ENCODE measurements around the gene RANBP1.

The RANBP1 gene

GRCh38 chr22:20135265-20135664, 19.4 kb downstream of the RANBP1 start:
- no peak overlapping the region for H3K4me3 ChIP-seq (ENCODE audit: low read length)
- TF ChIP-seq CTCF (IDR thresholded peaks at IDR 0.05; ENCODE audit: insufficient read depth, low read depth, low read length, missing control alignments), result no peak

DNA sequence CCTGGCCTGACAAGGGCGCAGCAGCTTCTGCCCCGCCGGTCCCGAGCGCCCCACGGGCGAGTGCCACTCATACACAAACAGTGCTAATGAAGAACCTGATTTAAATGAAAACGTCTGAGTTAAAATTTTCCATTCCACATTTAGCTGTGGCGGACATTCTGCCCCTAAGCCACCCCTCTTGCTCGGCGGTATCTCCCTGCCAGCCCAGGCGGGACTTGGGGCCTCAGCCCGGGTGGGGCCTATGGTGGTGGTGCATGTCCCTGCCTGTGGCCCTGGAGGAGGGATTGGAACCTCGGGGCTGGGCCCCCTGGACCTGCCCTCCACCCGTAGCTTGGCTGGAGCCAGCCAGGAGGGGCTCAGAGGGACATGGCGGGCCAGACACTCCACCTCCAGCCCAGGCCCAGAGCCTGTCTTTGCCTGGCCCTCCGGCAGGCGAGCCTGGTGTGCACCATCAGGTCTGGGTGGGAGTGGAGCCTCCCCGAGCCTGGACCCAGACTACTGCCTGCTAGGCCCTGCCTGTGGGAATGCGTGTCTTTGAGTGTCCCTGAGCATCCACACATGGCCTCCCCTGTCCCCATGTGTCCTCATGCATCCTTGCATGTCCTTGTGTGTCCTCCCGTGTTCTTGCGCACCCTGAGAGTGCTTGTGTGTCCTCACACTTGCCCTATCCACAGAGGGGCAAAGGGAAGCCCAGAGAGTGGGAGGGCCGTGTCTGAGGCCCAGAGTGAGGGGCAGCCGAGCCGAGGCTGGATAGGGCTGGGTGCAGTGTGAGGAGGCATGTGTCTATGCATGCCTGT, 20.1 kb downstream of the RANBP1 start:
- H3K4me3 ChIP-seq (ENCODE audit: low read length), result no peak overlapping the region
- DNase-seq (ENCODE audit: low read depth), result no peak
- TF ChIP-seq CTCF (IDR thresholded peaks at IDR 0.05; ENCODE audit: insufficient read depth, low read depth, low read length, missing control alignments), result no peak

More at GRCh38 chr22:20135265-20135664, 19.4 kb downstream of the RANBP1 start:
- no peak for DNase-seq (ENCODE audit: low read depth)

GRCh38 chr22:20136603-20136873, 20.6 kb downstream of the RANBP1 start:
- H3K4me3 ChIP-seq (ENCODE audit: low read length), result no peak overlapping the region
- DNase-seq (ENCODE audit: low read depth), result no peak
- no peak for TF ChIP-seq CTCF (IDR thresholded peaks at IDR 0.05; ENCODE audit: insufficient read depth, low read depth, low read length, missing control alignments)

DNA sequence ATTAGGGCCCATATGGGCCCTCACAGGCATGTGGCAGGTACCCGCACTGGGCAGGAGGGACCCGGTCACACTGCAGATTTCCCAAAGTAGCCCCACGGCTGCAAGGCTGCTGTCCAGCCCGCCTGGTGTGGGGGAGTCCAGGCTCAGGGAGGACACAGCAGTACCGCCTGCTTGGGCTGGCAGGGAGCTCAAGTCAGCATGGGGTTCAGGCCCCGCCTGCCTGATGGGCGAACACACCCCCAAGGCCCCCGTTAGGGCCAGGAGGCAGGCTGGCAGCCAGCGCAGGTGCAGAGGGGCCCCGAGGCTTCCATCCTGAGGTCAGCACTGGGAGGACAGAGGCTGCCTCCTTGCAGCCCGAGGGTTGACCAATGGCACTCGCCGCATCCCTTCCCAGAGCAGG, 21.2 kb downstream of the RANBP1 start:
- TF ChIP-seq CTCF (IDR thresholded peaks at IDR 0.05; ENCODE audit: insufficient read depth, low read depth, low read length, missing control alignments), result no peak
- H3K4me3 ChIP-seq (ENCODE audit: low read length), result no peak overlapping the region
- DNase-seq (ENCODE audit: low read depth), result no peak

DNA sequence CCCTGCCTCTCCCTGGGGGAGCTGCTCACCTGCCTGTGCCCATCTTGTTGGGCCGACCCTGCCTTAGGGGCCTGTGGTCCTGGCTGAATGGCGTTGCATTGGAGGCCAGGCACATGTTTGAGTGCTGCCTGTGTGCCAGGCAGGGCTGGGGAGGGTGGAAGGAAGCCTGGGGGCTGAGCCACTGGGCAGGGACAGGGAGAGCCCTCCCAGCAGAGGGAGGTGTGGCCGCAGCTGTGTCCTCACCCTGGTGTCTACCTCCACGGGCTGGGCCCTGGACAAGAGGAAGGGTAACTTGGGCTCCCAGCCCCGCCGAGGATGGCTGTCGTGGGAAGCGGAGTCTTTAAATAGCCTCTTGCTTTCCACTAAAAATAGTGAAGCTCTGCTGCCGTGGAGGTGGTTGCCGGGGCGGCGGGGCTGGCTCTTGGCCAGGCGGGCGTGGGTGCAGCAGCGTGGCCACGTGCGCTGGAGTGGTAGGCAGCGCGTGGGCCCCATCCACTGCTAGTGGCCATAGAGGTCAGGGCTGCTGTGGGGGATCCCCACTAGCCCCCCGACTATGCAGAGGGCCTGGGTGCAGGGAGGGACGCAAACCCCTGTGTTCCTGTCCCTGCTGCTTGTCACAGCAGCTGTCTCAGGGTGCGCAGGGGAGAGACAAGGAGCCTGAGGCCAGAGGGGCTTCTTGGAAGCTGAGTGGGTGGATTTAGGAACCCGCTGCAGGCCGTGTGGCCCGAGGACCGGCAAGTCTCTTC, 21.9 kb downstream of the RANBP1 start:
- H3K4me3 ChIP-seq (ENCODE audit: low read length), result no peak overlapping the region
- TF ChIP-seq CTCF (IDR thresholded peaks at IDR 0.05; ENCODE audit: insufficient read depth, low read depth, low read length, missing control alignments), result no peak
- no peak for DNase-seq (ENCODE audit: low read depth)

GRCh38 chr22:20138417-20138738, 22.5 kb downstream of the RANBP1 start:
- DNase-seq (ENCODE audit: low read depth), result no peak
- no peak overlapping the region for H3K4me3 ChIP-seq (ENCODE audit: low read length)
- no peak for TF ChIP-seq CTCF (IDR thresholded peaks at IDR 0.05; ENCODE audit: insufficient read depth, low read depth, low read length, missing control alignments)

DNA sequence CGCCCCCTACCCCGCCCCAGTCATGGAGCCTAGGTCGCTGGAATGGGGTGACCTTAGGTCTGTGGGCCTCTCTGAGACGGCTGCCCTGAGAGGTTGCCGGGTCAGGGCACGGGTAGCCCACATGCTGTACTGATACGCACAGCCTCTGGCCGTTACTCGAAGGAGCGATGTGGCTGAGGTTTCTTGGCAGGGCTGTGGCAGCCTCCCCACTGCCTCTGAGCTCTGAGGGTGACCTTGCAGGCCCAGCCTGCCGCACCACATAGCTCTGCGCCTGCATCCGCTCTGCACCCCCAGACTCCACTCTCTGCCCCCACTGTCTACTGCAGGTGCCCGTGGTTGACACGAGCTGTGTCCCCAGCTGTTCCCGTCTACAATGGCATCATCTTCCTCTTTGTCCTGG, 23.0 kb downstream of the RANBP1 start:
- DNase-seq (ENCODE audit: low read depth), result no peak
- H3K4me3 ChIP-seq (ENCODE audit: low read length), result no peak overlapping the region
- no peak for TF ChIP-seq CTCF (IDR thresholded peaks at IDR 0.05; ENCODE audit: insufficient read depth, low read depth, low read length, missing control alignments)
